ENCODE measurements around the gene NR0B2. TPM values are rescaled to one million over a fixed set of nuclear protein-coding genes. Genes with fewer than 3 reads are reported as not detected.
"Not testable (repeated sequence)": the region's sequence is repeated elsewhere in the genome, so short reads cannot be mapped to it uniquely, and the experiment has no call there.

NR0B2 gene
- polyA plus RNA-seq, 1 donor (not counting 4 experiments of a cell fraction or from before 2014, with no cell fraction given): not detected

- DNase-seq (ENCODE audit: low read depth, low spot score): no peak
- peaks cover 11% of the 10 kb centered on the region for H3K79me2 ChIP-seq (ENCODE audit: control insufficient read depth, insufficient read depth, low read length)
- H3K27ac ChIP-seq (ENCODE audit: control insufficient read depth, insufficient read depth, low read length): no peak overlapping the region
- H3K4me1 ChIP-seq (ENCODE audit: control insufficient read depth, extremely low read depth, insufficient read depth, low read length): peaks cover 8% of the 10 kb centered on the region
- TF ChIP-seq CTCF (optimal IDR thresholded peaks at IDR 0.05 in 1 of 3, IDR thresholded peaks at IDR 0.05 in 1 of 3, conservative IDR thresholded peaks at IDR 0.05 in 1 of 3; ENCODE audit: extremely low read depth in 1 of 3, insufficient read depth in 2 of 3, low read length in 3 of 3): no peak
- no peak for TF ChIP-seq EZH2 (IDR thresholded peaks at IDR 0.05; ENCODE audit: low read length)
- no peaks in the 10 kb centered on the region for H3K27me3 ChIP-seq (ENCODE audit: control insufficient read depth, extremely low read depth, insufficient read depth, low read length)
- H3K4me3 ChIP-seq (ENCODE audit: control insufficient read depth in 2 of 3, extremely low read depth in 1 of 3, insufficient read depth in 2 of 3, low read depth in 1 of 3, low read length in 3 of 3): no peak overlapping the region
- peaks cover 12% of the 10 kb centered on the region for H4K20me1 ChIP-seq (ENCODE audit: control insufficient read depth, extremely low read depth, insufficient read depth, low read length)
- peaks cover 30 to 46% of the 10 kb centered on the region in 2 experiments for H3K36me3 ChIP-seq (ENCODE audit: control insufficient read depth in 2 of 2, extremely low read depth in 1 of 2, insufficient read depth in 2 of 2, low read length in 2 of 2)
- no peak overlapping the region for H3K9ac ChIP-seq (ENCODE audit: control insufficient read depth, extremely low read depth, insufficient read depth, low read length)
- no peak overlapping the region for H2AFZ ChIP-seq (ENCODE audit: control insufficient read depth, low read length)
- no peaks in the 10 kb centered on the region for H3K9me3 ChIP-seq (ENCODE audit: control insufficient read depth, low read depth, low read length)
- no peaks in the 10 kb centered on the region for H3K9me1 ChIP-seq (ENCODE audit: control insufficient read depth, extremely low read depth, insufficient read depth, low read length)
- dilution Hi-C loops (cut with MboI; ENCODE audit: extremely low pct_ligation_motif_present, low sequenced_read_pairs): no loop called here
- FAIRE-seq: no peak
- no peak overlapping the region for H3K4me2 ChIP-seq (ENCODE audit: control insufficient read depth, extremely low read depth, insufficient read depth, low read depth, low read length)
These were observed 35.6 kb upstream of the NR0B2 start for GRCh38 chr1:26949266-26949925.

- H3K27ac ChIP-seq (ENCODE audit: control insufficient read depth, insufficient read depth, low read length); H3K4me1 ChIP-seq (ENCODE audit: control insufficient read depth, extremely low read depth, insufficient read depth, low read length); DNase-seq (ENCODE audit: low read depth, low spot score); H3K4me3 ChIP-seq (ENCODE audit: control insufficient read depth in 2 of 3, extremely low read depth in 1 of 3, insufficient read depth in 2 of 3, low read depth in 1 of 3, low read length in 3 of 3); dilution Hi-C loops (cut with MboI; ENCODE audit: extremely low pct_ligation_motif_present, low sequenced_read_pairs); H3K9ac ChIP-seq (ENCODE audit: control insufficient read depth, extremely low read depth, insufficient read depth, low read length); FAIRE-seq; H2AFZ ChIP-seq (ENCODE audit: control insufficient read depth, low read length); H3K9me3 ChIP-seq (ENCODE audit: control insufficient read depth, low read depth, low read length); H3K9me1 ChIP-seq (ENCODE audit: control insufficient read depth, extremely low read depth, insufficient read depth, low read length); H3K4me2 ChIP-seq (ENCODE audit: control insufficient read depth, extremely low read depth, insufficient read depth, low read depth, low read length); H3K27me3 ChIP-seq (ENCODE audit: control insufficient read depth, extremely low read depth, insufficient read depth, low read length): not testable (repeated sequence)
- Histone ChIP-seq H3K79me2 (ENCODE audit: control insufficient read depth, insufficient read depth, low read length) (peaks cover 11% of the 10 kb centered on the region), H4K20me1 (ENCODE audit: control insufficient read depth, extremely low read depth, insufficient read depth, low read length) (peaks cover 12% of the 10 kb centered on the region), H3K36me3 (ENCODE audit: control insufficient read depth in 2 of 2, extremely low read depth in 1 of 2, insufficient read depth in 2 of 2, low read length in 2 of 2) (peaks cover 35 to 48% of the 10 kb centered on the region in 2 experiments)
These were observed 34.9 kb upstream of the NR0B2 start for GRCh38 chr1:26948725-26949057.

GRCh38 chr1:26946270-26946669 lies 32.5 kb upstream of the NR0B2 start:
- Histone ChIP-seq H3K4me2 (ENCODE audit: control insufficient read depth, extremely low read depth, insufficient read depth, low read depth, low read length) (no peak overlapping the region), H3K9me3 (ENCODE audit: control insufficient read depth, low read depth, low read length) (no peaks in the 10 kb centered on the region), H4K20me1 (ENCODE audit: control insufficient read depth, extremely low read depth, insufficient read depth, low read length) (peaks cover 12% of the 10 kb centered on the region), H3K27ac (ENCODE audit: control insufficient read depth, insufficient read depth, low read length) (no peak overlapping the region), H3K27me3 (ENCODE audit: control insufficient read depth, extremely low read depth, insufficient read depth, low read length) (no peaks in the 10 kb centered on the region), H3K36me3 (ENCODE audit: control insufficient read depth in 2 of 2, extremely low read depth in 1 of 2, insufficient read depth in 2 of 2, low read length in 2 of 2) (peaks cover 39 to 60% of the 10 kb centered on the region in 2 experiments), H3K9ac (ENCODE audit: control insufficient read depth, extremely low read depth, insufficient read depth, low read length) (no peak overlapping the region), H3K9me1 (ENCODE audit: control insufficient read depth, extremely low read depth, insufficient read depth, low read length) (no peaks in the 10 kb centered on the region), H3K79me2 (ENCODE audit: control insufficient read depth, insufficient read depth, low read length) (peaks cover 3% of the 10 kb centered on the region), H3K4me1 (ENCODE audit: control insufficient read depth, extremely low read depth, insufficient read depth, low read length) (peaks cover 8% of the 10 kb centered on the region), H2AFZ (ENCODE audit: control insufficient read depth, low read length) (no peak overlapping the region), H3K4me3 (ENCODE audit: control insufficient read depth in 2 of 3, extremely low read depth in 1 of 3, insufficient read depth in 2 of 3, low read depth in 1 of 3, low read length in 3 of 3) (no peak overlapping the region)
- dilution Hi-C loops (cut with MboI; ENCODE audit: extremely low pct_ligation_motif_present, low sequenced_read_pairs): no loop called here
- DNase-seq (ENCODE audit: low read depth, low spot score) (no peak), FAIRE-seq (no peak)
- TF ChIP-seq CTCF (optimal IDR thresholded peaks at IDR 0.05 in 1 of 3, IDR thresholded peaks at IDR 0.05 in 1 of 3, conservative IDR thresholded peaks at IDR 0.05 in 1 of 3; ENCODE audit: extremely low read depth in 1 of 3, insufficient read depth in 2 of 3, low read length in 3 of 3) (no peak), EZH2 (IDR thresholded peaks at IDR 0.05; ENCODE audit: low read length) (no peak)
